AG09319 (cell line): ENCODE results near the gene NCOA7.
A peak's percentile ranks its signal among the peaks of the same experiment; 100 is the strongest.

ENCODE experiments used
- DNase-seq: peaks from one replicate; pipeline ENCODE4 v3.0.0-alpha.2; 2010; ENCODE audit warnings: low read depth; ENCODE audit errors: extremely low read depth
- TF ChIP-seq, protein P1 (sequence below): IDR thresholded peaks from 2 replicates; pipeline ENCODE4 v1.5.1; 2011; ENCODE audit warnings: low read depth, mild to moderate bottlenecking, inconsistent platforms, low read length, moderate library complexity

The NCOA7 gene

DNA sequence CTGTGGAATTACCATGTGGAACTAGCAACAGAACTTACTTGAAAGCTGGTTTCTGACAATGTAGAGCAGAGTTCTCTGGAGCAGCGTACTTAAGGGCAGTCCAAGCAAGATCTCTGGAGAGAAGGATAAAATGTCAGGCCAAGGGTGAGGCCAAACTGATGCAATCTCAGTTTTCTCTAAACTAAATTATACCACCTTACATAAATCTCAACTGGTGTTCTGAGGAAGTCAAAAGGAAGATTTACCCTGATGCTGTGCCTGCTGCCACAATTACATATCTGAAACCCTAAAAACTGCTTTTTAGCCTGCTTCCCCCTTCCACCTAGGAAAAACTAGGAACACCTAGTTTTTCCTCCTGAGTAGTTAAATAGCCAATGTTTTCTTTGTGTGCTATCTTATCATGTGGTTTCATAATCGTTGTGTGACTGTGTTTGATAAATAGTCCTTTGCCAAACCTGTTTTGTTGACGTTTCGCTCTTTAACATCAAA, 28.1 kb downstream of the NCOA7 start:
- TF ChIP-seq, protein P1, sequence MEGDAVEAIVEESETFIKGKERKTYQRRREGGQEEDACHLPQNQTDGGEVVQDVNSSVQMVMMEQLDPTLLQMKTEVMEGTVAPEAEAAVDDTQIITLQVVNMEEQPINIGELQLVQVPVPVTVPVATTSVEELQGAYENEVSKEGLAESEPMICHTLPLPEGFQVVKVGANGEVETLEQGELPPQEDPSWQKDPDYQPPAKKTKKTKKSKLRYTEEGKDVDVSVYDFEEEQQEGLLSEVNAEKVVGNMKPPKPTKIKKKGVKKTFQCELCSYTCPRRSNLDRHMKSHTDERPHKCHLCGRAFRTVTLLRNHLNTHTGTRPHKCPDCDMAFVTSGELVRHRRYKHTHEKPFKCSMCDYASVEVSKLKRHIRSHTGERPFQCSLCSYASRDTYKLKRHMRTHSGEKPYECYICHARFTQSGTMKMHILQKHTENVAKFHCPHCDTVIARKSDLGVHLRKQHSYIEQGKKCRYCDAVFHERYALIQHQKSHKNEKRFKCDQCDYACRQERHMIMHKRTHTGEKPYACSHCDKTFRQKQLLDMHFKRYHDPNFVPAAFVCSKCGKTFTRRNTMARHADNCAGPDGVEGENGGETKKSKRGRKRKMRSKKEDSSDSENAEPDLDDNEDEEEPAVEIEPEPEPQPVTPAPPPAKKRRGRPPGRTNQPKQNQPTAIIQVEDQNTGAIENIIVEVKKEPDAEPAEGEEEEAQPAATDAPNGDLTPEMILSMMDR: no peak
- no peak for DNase-seq

- DNase-seq: no peak
- TF ChIP-seq, protein P1: no peak
Observed at GRCh38 chr6:125819535-125820326, 29.0 kb downstream of the NCOA7 start.

DNA sequence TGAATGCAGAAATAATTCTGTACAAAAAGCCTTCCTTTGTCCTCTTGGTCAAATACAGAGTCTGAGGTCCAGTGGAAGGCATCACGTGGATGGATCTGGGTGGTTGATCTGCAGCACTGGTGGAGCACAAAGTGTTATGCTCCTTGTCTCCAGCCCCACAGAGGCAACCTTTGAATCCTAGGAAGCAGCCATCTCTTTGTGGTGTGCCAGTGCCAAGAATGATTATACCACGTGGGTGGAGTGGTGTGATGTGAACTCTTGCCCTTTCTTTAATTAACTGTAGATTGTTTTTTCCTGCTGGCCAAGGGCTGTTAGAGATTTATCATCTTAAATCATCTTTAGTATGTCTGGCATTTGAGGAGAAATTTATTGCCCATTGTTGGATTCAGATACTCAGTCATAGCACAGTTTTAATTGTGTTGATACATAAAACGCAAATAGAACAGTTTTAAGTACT, 31.1 kb downstream of the NCOA7 start:
- TF ChIP-seq, protein P1: no peak
- no peak for DNase-seq

DNA sequence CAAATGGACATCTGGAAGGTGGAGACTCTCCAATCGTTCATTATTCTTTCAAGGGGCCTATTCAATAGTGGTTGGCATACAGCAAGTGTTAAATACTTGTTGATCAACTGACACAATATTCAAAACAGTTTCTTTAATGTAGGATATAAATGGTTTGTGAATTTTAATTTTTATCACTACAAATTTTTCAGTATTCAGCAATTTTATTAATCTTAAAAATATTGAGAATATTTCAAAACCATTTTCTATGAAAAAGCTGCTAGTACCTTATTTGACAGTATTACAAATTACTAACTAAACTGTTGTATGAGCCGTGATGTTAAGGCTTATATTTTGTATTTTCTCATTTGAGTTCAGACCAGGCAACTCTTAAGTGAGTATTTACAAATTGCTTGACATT, 32.4 kb downstream of the NCOA7 start:
- TF ChIP-seq, protein P1: no peak
- DNase-seq: no peak

DNA sequence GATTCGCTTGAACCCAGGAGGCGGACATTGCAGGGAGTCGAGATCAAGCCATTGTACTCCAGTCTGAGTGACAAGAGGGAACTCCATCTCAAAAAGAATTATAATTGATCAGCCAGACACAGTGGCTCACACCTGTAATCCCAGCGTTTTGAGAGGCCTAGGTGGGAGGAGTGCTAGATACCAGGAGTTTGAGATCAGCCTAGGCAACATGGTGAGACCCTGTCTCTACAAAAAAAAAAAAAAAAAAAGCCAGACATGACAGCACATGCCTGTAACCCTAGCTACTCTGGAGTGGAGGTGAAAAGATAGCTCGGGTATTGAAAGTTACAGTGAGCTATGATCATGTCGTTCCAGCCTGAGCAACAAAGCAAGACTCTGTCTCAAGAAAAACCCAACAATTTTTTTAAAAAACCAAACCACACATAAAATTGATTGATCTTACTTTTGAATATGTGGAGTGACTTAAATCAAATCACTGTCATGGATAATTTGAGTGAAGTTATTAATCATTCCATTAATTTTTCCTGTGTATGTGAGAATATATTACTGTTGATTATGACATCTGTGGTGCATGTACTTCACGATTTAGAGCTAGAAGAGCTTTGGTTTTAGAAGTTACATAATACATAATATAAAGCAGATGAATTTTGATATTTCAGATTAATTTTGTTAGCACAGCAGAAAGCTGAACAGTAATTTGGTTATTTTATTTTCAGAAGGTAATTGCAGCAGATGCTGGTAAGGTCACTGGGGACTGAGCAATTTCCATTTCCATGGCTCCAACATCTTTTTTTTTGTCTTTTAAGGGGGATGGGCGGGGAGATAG, 34.4 kb downstream of the NCOA7 start:
- TF ChIP-seq, protein P1: no peak
- DNase-seq: peak; percentile 32

GRCh38 chr6:125826695-125827463, 36.1 kb downstream of the NCOA7 start:
- TF ChIP-seq, protein P1: no peak
- no peak for DNase-seq
